ENCODE measurements around the gene HMCES.

- TF ChIP-seq CTCF (conservative IDR thresholded peaks at IDR 0.05 in 1 of 2, IDR thresholded peaks at IDR 0.05 in 1 of 2; ENCODE audit: extremely low read depth in 1 of 2, insufficient read depth in 1 of 2, low read depth in 1 of 2, low read length in 2 of 2) (no peak), EZH2 (IDR thresholded peaks at IDR 0.05; ENCODE audit: borderline replicate concordance, low read length) (no peak)
Observed at GRCh38 chr3:129310111-129311011, 31.7 kb downstream of the HMCES start.
